ENCODE data around the gene INS.
A peak's percentile ranks its signal among the peaks of the same experiment; 100 is the strongest.

INS gene

DNA sequence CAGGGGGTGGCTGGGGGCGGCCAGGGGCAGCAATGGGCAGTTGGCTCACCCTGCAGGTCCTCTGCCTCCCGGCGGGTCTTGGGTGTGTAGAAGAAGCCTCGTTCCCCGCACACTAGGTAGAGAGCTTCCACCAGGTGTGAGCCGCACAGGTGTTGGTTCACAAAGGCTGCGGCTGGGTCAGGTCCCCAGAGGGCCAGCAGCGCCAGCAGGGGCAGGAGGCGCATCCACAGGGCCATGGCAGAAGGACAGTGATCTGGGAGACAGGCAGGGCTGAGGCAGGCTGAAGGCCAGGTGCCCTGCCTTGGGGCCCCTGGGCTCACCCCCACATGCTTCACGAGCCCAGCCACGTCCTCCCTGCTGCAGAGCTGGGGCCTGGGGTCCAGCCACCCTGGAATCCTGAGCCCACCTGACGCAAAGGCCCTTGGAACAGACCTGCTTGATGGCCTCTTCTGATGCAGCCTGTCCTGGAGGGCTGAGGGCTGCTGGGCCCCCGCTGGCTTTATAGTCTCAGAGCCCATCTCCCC, at the start of gene INS:
Gene INS (minus strand): TSS at position 474 of the 524 bp plus-strand sequence. CDS start 238 bp downstream, at position 236.
- no peak within 1 kb of the TSS for H3K27ac Mint-ChIP-seq
- H3K36me3 Mint-ChIP-seq, result no peaks in the 10 kb centered on the region
- no peaks in the 10 kb centered on the region for H3K9me3 Mint-ChIP-seq
- H3K4me3 Mint-ChIP-seq, result no peak within 1 kb of the TSS
- peaks cover 68% of the 10 kb centered on the region for H3K27me3 Mint-ChIP-seq
- ATAC-seq, result no peak
- H3K4me1 Mint-ChIP-seq, result no peaks in the 10 kb centered on the region

DNA sequence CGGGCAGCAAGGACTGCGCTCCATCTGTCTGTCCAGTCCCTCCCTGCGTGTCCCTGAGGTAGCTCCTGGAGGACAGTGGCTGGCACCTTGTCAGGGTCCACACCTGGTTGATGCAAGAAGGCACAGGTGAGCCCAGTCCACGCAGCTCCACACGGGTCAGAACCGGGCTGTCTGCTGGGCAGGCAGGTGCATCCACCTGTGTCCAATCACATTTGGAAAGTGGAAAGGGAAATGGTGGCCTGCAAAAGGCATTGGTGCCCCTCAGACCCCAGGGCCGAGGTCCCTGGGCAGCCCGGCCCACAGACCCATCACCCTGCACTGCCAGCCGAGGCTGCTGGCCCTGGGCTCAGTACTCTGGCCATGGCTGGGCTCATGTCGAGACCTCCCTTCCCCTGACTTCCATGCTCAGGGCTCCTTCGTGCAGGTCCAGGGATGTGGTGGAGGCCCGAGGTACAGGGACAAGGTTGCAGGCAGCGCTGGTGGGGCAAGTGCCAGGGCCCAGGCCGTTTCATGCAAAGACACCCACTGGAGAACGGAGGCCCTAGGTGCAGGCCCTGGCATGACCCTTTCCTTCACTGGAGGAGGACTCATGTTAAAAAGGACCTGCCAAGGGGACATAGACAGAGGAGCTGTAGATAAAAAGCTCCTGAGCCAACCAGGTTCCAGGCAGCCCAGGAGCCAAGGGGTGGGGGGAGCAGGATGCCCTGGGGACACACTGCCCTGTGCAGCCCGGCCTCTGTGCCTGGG, 49.5 kb upstream of the INS start:
- H3K36me3 Mint-ChIP-seq, result no peaks in the 10 kb centered on the region
- H3K4me3 Mint-ChIP-seq, result no peak overlapping the region
- H3K27me3 Mint-ChIP-seq, result peaks cover 63% of the 10 kb centered on the region
- H3K9me3 Mint-ChIP-seq, result no peaks in the 10 kb centered on the region
- no peak overlapping the region for H3K27ac Mint-ChIP-seq
- ATAC-seq, result no peak
- no peaks in the 10 kb centered on the region for H3K4me1 Mint-ChIP-seq

DNA sequence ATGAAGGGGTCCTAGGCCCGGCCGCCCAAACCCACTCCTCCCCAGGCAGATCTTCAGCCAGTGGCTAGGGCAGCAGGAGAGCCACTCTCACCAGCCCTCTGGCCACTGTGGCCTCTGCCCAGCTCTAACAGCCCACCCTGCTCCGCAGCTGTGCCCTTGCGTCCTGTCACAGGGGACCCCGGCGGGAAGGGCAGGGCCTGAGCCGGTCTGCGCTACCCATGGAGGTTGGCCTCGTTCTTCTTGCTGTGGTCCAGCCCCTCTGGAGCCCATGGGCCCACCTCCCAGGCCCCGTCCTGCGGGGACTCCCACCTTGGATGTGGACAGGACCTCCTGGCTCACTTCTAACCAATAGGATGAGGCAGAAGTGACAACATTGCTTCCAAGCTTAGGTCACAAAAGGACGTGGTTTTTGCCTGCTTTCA, 48.9 kb upstream of the INS start:
- Mint-ChIP-seq H3K36me3 (no peaks in the 10 kb centered on the region), H3K4me3 (no peak overlapping the region), H3K9me3 (no peaks in the 10 kb centered on the region), H3K27ac (no peak overlapping the region), H3K4me1 (no peaks in the 10 kb centered on the region), H3K27me3 (peaks cover 58% of the 10 kb centered on the region)
- ATAC-seq, result no peak

DNA sequence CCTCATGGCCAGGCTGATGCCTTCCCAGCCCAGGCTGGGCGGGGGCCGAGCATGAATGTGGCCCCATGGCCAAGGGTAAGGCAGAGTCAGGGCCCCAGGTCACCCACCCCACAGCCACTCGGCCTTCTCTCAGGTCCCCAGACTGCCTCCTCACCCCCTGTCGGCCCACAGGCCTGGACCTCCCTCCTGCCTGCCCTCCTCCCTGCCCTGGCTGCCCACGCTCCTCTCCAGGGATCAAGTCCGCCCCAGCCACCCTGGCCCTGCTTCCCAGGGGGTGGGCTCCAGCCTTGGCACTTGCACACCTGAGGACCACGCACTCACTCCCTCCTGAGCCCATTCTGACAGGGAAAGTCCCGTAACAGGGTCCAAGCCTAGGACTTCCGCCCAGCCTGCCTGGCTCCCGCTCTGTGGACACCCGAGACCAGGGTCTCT, 48.4 kb upstream of the INS start:
- H3K27ac Mint-ChIP-seq, result no peak overlapping the region
- H3K27me3 Mint-ChIP-seq, result peaks cover 53% of the 10 kb centered on the region
- no peak overlapping the region for H3K4me3 Mint-ChIP-seq
- no peaks in the 10 kb centered on the region for H3K9me3 Mint-ChIP-seq
- no peak for ATAC-seq
- H3K4me1 Mint-ChIP-seq, result no peaks in the 10 kb centered on the region
- no peaks in the 10 kb centered on the region for H3K36me3 Mint-ChIP-seq

- no peak overlapping the region for H3K4me3 Mint-ChIP-seq
- H3K27me3 Mint-ChIP-seq, result peaks cover 50% of the 10 kb centered on the region
- no peaks in the 10 kb centered on the region for H3K9me3 Mint-ChIP-seq
- H3K27ac Mint-ChIP-seq, result no peak overlapping the region
- no peaks in the 10 kb centered on the region for H3K36me3 Mint-ChIP-seq
- no peak for ATAC-seq
- H3K4me1 Mint-ChIP-seq, result no peaks in the 10 kb centered on the region
These were observed 47.8 kb upstream of the INS start for GRCh38 chr11:2208691-2209369.

DNA sequence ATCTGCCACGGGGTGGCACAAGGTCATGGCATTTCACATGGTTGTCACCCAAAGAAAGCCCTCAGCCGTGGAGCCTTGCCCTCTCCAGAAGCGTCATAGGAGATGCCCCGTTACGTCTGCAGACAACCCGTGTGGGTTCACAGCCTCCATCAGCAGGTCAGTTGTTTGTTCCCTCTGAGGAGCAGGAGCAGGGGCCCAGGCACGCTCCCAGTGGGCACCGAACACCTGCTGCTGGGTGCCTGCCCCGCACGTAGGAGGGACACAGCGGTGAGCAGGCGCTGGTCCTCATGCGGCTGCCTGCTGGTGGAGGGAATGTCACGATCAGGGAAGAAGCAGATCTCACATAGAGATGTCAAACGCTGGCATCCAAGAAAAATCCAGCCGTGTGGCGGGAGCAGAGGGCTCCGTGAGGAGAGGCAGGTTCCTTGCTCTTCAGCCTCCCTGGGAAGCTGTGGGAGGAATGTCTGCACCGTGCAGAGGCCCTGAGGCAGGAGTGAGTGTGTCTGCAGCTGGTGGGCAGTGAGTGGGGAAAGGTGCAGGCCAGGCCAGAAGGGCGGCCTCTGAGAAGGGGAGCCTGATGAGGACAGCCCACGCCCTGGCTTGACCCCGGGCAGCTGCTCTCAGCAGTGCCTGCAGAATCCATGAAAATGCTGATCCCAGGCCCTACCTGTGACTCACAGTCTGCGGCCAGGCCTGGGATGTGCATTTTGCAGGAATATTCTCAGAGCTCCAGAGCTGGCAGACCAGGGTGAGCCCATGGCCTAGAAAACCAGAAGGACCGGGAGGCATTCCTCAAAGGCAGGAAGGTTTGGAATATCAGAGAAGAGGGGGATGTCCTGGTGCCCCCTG, 47.0 kb upstream of the INS start:
- Mint-ChIP-seq H3K4me3 (no peak overlapping the region), H3K27me3 (peaks cover 44% of the 10 kb centered on the region), H3K36me3 (no peaks in the 10 kb centered on the region), H3K27ac (no peak overlapping the region), H3K9me3 (no peaks in the 10 kb centered on the region), H3K4me1 (no peaks in the 10 kb centered on the region)
- ATAC-seq, result no peak

DNA sequence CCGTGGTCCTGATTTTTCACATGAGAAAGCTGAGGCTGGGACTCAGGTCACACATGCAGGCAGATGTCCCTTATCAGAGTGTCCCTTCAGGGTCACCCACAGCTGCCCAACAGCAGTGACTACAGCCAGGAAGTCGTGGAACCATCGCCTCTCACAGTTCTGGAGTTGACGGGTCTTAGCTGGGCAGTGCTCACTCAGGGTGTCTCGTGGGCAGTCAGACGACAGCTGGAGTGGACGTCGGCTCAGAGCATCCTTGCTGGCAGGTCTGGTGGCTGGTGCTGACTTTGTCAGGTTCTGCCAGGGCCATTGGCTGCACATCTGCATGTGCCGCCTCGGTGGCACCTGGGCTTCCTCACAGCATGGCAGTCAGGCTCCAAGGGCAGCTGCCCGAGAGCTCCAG, 46.2 kb upstream of the INS start:
- no peak for ATAC-seq
- no peaks in the 10 kb centered on the region for H3K9me3 Mint-ChIP-seq
- no peak overlapping the region for H3K4me3 Mint-ChIP-seq
- H3K36me3 Mint-ChIP-seq, result no peaks in the 10 kb centered on the region
- H3K27me3 Mint-ChIP-seq, result peaks cover 44% of the 10 kb centered on the region
- no peak overlapping the region for H3K27ac Mint-ChIP-seq
- H3K4me1 Mint-ChIP-seq, result no peaks in the 10 kb centered on the region

- Mint-ChIP-seq H3K36me3 (no peaks in the 10 kb centered on the region), H3K4me1 (no peaks in the 10 kb centered on the region), H3K4me3 (no peak overlapping the region), H3K27me3 (peaks cover 40% of the 10 kb centered on the region), H3K27ac (no peak overlapping the region), H3K9me3 (peaks cover 2% of the 10 kb centered on the region)
- no peak for ATAC-seq
These were observed 45.1 kb upstream of the INS start for GRCh38 chr11:2205981-2206690.

- no peak for ATAC-seq
- H3K27me3 Mint-ChIP-seq, result peaks cover 31% of the 10 kb centered on the region
- no peaks in the 10 kb centered on the region for H3K36me3 Mint-ChIP-seq
- H3K4me3 Mint-ChIP-seq, result no peak overlapping the region
- no peaks in the 10 kb centered on the region for H3K4me1 Mint-ChIP-seq
- peaks cover 5% of the 10 kb centered on the region for H3K9me3 Mint-ChIP-seq
- no peak overlapping the region for H3K27ac Mint-ChIP-seq
These were observed 44.3 kb upstream of the INS start for GRCh38 chr11:2205214-2205720.

DNA sequence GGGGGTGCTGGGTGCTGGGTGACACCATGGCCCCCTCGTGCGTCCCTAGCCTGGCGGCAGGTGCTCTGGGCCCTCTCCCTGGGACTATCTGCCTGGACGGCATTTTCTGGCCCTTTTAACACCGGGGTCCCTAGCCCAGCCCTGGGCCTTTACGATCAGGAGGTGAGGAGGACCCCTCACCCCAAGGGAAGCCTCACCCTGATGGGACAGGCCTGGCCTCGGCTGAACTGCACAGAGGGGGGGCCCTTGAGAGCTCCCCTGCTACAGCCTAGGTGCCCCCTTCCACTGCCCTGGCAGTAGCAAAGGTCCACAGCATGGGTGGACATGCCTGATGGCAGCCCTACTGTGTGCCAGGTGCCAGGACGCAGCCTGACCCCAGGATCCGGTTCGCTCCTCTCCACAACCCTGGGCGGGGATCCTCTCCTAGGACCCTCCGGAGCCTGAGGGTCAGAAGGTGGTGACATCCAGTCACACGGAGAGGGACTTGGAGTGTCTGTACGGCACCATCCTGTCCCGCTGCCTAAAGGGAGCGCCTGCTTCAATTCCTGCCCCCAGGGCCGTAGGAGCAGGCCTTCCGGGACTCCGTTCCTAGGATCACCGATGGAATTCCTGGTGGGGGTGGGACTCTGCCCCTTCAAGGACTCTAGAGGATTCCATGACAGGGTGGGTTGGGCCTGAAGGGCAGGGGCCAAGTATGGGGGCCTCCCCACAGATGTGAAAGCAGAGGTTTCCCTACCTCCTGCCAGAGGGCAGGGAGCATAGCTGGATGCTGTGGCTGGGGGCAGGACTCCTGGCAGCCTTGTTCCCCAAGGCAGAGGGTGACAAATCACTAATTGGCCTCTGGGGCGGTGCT, 43.6 kb upstream of the INS start:
- Mint-ChIP-seq H3K9me3 (peaks cover 5% of the 10 kb centered on the region), H3K27ac (no peak overlapping the region), H3K4me3 (no peak overlapping the region), H3K4me1 (no peaks in the 10 kb centered on the region), H3K27me3 (peaks cover 25% of the 10 kb centered on the region), H3K36me3 (no peaks in the 10 kb centered on the region)
- no peak for ATAC-seq

- peaks cover 5% of the 10 kb centered on the region for H3K9me3 Mint-ChIP-seq
- H3K36me3 Mint-ChIP-seq, result no peaks in the 10 kb centered on the region
- no peak overlapping the region for H3K4me3 Mint-ChIP-seq
- ATAC-seq, result peak; percentile 18
- no peaks in the 10 kb centered on the region for H3K4me1 Mint-ChIP-seq
- peaks cover 17% of the 10 kb centered on the region for H3K27me3 Mint-ChIP-seq
- no peak overlapping the region for H3K27ac Mint-ChIP-seq
These were observed 42.6 kb upstream of the INS start for GRCh38 chr11:2203440-2204259.

- no peak for ATAC-seq
These were observed 42.0 kb upstream of the INS start for GRCh38 chr11:2202900-2203439.

More at GRCh38 chr11:2202900-2203439, 42.0 kb upstream of the INS start:
- peaks cover 5% of the 10 kb centered on the region for H3K9me3 Mint-ChIP-seq
- H3K27ac Mint-ChIP-seq, result no peak overlapping the region
- peaks cover 16% of the 10 kb centered on the region for H3K27me3 Mint-ChIP-seq
- no peaks in the 10 kb centered on the region for H3K36me3 Mint-ChIP-seq
- H3K4me1 Mint-ChIP-seq, result no peaks in the 10 kb centered on the region
- H3K4me3 Mint-ChIP-seq, result no peak overlapping the region
